GM12891 (cell line): ENCODE measurements around the gene STOX2.

Experiments
- DNase-seq: peaks from one replicate; pipeline ENCODE4 v3.0.0; 2011; ENCODE audit warnings: low spot score; ENCODE audit not compliant: insufficient read length
- FAIRE-seq: peaks from 2 replicates; lab custom pipeline; 2011; peaks lifted over from hg19 to GRCh38; lab: Jason Lieb, UNC
- PAX5 ChIP-seq: IDR thresholded peaks from 2 replicates; pipeline ENCODE4 v1.6.1; 2011; ENCODE audit warnings: low read length, moderate library complexity, mild to moderate bottlenecking; ENCODE audit not compliant: insufficient read depth, severe bottlenecking
- POLR2A ChIP-seq: IDR thresholded peaks from 2 replicates; pipeline ENCODE4 v1.6.1; 2011; ENCODE audit warnings: low read depth, low read length, control low read depth
- POLR2AphosphoS5 ChIP-seq: IDR thresholded peaks from 2 replicates; pipeline ENCODE4 v1.6.1; 2011; ENCODE audit warnings: low read depth, low read length, control low read depth
- POU2F2 ChIP-seq: IDR thresholded peaks from 2 replicates; pipeline ENCODE4 v1.6.1; 2011; ENCODE audit warnings: low read depth, mild to moderate bottlenecking, control low read depth, low read length, moderate library complexity
- SPI1 ChIP-seq: IDR thresholded peaks from 2 replicates; pipeline ENCODE4 v1.6.1; 2011; ENCODE audit warnings: low read depth, low read length, control low read depth
- TAF1 ChIP-seq: IDR thresholded peaks from 2 replicates; pipeline ENCODE4 v1.6.1; 2011; ENCODE audit warnings: low read depth, low read length, control low read depth

The STOX2 gene

DNA sequence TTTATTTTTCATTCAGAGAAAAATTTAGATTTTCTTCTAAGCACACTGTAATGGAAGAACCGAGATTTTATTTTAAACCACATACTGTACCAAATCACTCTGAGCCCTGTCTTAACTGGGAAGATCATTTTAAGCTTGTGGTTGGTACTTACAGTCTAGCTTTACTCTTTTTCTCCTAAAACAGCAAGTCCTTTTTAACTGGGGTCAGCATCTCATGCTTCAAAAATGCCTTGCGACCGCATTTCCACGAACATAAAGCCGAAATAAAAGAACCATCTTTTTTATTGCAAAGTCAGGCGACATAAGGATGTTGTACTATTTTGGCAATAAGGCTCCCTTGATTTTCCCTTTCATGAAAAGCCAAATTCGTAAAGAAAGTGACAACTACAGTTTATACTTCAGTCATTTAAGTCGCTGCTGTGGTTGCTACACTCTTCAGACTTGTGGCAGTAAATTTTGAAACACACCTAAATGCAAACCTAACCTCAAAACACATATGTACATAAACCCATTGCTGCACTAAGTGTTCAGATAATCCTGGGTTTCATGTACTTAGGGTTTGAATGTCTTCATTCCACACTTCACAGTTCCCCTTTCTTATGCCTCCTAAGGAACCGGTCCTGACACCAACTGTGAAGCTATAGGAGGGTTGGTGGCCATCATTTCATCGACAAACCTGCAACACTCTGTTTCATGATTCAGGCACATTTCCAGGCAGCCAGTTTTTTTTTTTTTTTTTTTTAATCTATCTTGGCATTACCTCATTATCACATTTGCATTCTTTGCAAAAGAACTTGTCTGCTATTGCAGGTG lies 3.0 kb downstream of the STOX2 start:
- no peak for FAIRE-seq

DNA sequence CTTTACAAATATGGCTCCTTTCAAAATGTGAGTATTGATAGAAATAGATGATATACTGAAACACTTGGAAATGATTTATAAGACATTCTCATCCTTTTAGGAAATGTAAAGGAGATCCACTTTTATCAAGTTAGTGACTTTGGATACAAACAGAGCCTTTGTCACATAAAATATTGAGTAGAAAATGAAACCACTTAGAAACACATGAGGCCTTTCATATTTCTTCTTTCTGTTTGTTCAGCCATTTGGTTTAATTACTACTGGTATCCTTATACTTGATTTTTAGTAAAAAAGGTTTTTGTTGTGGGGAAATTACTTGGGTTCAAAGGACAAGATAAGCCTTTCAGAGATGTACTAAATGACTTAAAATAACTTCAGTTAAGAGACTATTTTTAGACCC lies 4.1 kb downstream of the STOX2 start:
- TF ChIP-seq POLR2A (no peak), TAF1 (no peak), PAX5 (no peak), POU2F2 (no peak), SPI1 (no peak), POLR2AphosphoS5 (no peak)
- no peak for FAIRE-seq
- no peak for DNase-seq

More for the DNA sequence above, 3.0 kb downstream of the STOX2 start:
- TF ChIP-seq PAX5 (no peak), SPI1 (no peak), POU2F2 (no peak), POLR2AphosphoS5 (no peak), POLR2A (no peak), TAF1 (no peak)
- no peak for DNase-seq

DNA sequence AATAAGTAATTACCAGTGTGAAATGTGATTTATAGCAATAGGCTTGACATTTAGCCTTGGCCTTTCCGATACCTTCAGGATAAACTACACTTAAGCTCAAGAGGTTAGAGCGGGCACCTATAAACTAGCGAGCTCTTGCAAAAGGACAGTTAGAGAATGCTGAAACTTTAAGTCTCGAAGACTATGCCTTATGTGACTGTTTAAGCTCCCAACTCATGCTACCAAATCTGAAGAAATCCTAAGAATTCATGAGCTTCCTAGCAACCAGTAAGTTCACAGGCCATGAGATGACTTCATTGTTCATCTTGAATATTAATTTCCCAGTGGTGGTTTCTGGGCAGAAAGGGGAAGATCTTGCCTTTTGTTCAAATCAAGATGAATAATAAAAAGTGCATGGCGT lies 4.7 kb downstream of the STOX2 start:
- no peak for DNase-seq
- no peak for TF ChIP-seq POLR2A

DNA sequence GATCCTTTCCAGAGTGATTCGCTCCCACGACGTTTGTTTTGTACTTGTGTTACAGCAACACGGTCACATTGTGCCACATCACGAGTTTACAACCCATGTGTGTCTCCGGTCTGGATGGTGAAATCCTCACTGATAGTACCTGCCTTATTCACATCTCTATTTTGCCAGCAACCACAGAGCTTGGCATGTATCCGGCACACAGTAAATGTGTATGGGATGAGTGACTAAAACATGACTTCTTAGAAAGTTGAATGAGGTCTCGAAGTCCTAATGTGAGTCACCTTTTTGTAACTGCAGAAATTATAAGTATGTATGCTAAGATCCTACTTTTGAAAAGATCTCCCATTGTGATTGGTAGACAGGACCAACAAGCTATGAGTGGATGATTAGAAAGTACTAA lies 7.5 kb downstream of the STOX2 start:
- no peak for FAIRE-seq
- TF ChIP-seq POU2F2 = no peak
- no peak for TF ChIP-seq PAX5
- no peak for TF ChIP-seq SPI1
- no peak for TF ChIP-seq POLR2A
- no peak for TF ChIP-seq TAF1
- no peak for TF ChIP-seq POLR2AphosphoS5
- DNase-seq = no peak

More for the DNA sequence above, 4.7 kb downstream of the STOX2 start:
- FAIRE-seq = no peak

DNA sequence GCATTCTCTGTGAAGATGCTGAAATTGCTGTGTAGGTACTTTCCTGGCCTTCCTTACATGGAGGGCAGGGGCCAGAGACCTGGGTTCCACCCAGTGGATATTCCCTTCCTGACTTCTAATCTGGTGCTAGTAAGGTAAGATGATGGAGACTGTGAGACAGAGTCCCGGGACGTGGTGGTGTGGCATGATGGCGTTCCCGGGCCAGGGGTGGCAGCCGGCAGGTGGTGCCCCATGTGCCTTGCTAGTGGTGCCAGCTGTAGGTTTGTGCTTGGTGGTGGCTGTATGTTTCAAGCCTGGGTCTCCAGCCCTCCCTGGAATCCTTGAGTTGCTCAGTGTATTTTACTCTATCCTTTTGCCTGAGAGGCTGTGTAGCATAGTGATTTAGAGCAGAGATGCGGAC lies 10.9 kb downstream of the STOX2 start:
- FAIRE-seq = no peak
- TF ChIP-seq POU2F2 (no peak), POLR2A (no peak), SPI1 (no peak), PAX5 (no peak), POLR2AphosphoS5 (no peak), TAF1 (no peak)
- no peak for DNase-seq

DNA sequence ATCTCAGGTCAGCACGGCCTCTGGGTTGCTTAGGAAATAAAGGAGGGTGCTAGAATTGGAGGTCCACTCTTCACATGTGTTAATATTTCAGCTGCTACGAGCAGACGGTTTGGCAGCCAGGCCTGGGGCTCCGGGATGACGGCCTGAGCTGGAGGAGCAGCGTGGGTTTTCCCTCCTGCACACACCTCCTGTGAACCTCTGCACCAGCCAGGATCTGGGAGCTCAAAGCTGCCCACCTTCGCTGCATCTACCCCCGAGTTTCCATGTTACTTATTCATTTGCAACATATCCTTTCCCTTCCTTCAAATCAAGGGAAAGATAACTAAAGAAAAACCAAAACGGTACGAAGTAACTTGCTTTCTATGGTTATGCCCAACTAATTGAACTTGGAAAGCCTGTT lies 13.6 kb downstream of the STOX2 start:
- no peak for TF ChIP-seq POLR2AphosphoS5
- no peak for TF ChIP-seq POLR2A
- TF ChIP-seq SPI1 = no peak
- no peak for TF ChIP-seq POU2F2
- no peak for TF ChIP-seq PAX5
- TF ChIP-seq TAF1 = no peak
- no peak for DNase-seq
- no peak for FAIRE-seq

DNA sequence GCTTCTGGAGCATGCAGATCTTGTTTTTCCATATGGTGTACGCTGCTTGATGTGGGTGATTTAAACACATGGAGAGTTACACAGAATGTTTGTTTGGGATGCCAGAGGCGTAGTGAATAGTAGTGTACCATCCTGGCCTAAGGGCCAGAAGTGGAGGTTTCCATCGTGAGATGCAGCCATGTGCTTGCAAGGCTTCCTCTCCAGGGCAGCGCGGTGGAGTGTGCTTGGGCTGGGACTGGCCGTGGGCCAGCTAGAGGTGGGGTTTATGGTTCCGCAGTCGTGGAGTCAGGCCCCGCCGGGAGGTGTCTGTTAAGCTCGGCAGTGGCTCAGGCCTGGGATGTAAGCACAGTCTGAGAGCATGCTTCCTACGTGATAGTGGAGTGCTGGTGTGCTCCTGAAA lies 14.0 kb downstream of the STOX2 start:
- TF ChIP-seq POU2F2 (no peak), PAX5 (no peak), TAF1 (no peak), POLR2A (no peak), POLR2AphosphoS5 (no peak), SPI1 (no peak)
- FAIRE-seq = no peak

DNA sequence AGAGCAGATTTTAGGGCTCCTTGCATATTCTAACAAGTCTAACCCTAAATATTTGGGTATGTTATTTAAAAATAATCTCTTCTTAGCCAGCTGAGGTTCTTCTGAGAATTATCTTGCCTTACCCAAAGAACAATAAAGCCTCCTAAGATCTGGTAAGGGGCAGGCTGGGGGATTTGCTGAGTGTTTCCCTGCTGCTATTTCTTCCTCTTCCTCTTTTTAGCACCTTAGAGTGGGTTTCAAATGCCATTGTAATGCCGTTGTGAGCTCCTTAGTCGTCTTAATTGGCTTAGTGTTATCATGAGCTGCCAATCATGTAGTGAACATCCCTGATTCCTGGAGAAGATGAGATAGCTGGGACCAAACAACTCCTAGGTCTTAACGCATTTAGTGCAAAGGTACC lies 15.4 kb downstream of the STOX2 start:
- TF ChIP-seq SPI1 = no peak
- TF ChIP-seq PAX5 = no peak
- TF ChIP-seq POLR2AphosphoS5 = no peak
- TF ChIP-seq POU2F2 = no peak
- DNase-seq (no peak), FAIRE-seq (no peak)

More for the DNA sequence above, 14.0 kb downstream of the STOX2 start:
- no peak for DNase-seq

DNA sequence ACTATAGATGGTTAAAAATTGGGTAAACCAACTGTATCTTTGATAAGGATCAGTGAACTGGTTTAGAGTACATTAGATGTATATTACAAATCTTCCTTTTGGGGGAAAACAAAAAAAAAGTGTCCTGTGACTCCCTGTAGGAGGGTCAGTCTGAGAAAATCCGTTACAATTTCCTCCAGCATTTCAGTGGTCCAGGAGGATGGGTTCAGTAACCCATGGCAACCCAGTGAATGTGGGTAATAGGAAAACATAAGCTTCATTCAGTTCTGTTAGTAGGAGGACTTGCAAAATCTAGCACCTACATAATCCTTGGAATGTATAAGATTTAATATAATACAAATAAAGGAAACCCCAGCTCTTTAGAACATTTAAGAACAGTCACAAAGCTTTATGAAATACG lies 16.2 kb downstream of the STOX2 start:
- no peak for TF ChIP-seq SPI1
- no peak for TF ChIP-seq POLR2AphosphoS5
- TF ChIP-seq TAF1 = no peak
- no peak for TF ChIP-seq POU2F2
- no peak for TF ChIP-seq PAX5
- TF ChIP-seq POLR2A = no peak
- FAIRE-seq = no peak
- no peak for DNase-seq

DNA sequence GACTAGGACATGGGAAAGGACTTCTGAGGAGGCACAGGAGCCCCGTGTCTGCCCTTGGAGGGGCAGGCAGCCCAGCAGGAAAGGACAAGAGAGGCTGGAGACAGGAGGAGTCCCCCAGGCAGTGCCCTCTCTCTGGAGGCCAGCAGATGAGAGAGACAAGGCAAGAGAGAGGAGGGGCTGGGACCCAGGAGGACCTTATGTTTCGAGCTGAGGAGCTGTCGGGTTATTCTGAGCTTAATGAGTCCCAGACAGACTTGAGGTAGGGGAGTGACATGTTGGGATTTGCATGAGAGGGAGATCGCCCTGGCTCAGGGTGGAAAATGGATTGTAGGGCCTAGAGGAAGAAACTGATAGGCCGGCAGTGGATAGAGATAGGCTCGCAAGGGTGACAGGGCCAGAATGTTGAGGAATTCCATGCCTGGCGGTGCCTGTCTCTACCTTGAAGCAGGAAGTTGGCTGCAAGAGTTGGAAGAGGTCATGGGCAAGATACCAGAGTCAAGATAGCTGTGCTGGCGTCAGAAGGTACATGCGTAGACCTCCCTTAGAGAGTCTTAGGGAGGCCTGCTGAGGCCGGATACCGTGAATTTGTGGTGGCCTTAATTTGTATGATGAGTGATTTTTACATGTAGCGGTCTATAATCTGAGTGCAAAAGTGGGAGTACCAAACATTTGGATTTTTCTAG lies 19.4 kb downstream of the STOX2 start:
- DNase-seq (no peak), FAIRE-seq (no peak)
- TF ChIP-seq POU2F2 (no peak), POLR2A (no peak), PAX5 (no peak), SPI1 (no peak), POLR2AphosphoS5 (no peak), TAF1 (no peak)
